Measurements from ENCODE around the gene ITGA11.

ITGA11 gene

GRCh38 chr15:68463996-68464395 is 32.0 kb upstream of the ITGA11 start:
- no peak overlapping the region for H3K4me3 Mint-ChIP-seq
- H3K27me3 Mint-ChIP-seq: peaks cover 3% of the 10 kb centered on the region
- H3K9me3 Mint-ChIP-seq: peaks cover 5% of the 10 kb centered on the region

GRCh38 chr15:68463444-68463843 is 31.5 kb upstream of the ITGA11 start:
- H3K36me3 Mint-ChIP-seq (ENCODE audit: low read depth): no peaks in the 10 kb centered on the region
- H3K4me3 Mint-ChIP-seq: no peak overlapping the region
- peaks cover 5% of the 10 kb centered on the region for H3K27me3 Mint-ChIP-seq
- H3K9me3 Mint-ChIP-seq: peaks cover 5% of the 10 kb centered on the region
- no peaks in the 10 kb centered on the region for H3K4me1 Mint-ChIP-seq (ENCODE audit: low read depth)
- no peak overlapping the region for H3K27ac Mint-ChIP-seq

More at GRCh38 chr15:68463996-68464395, 32.0 kb upstream of the ITGA11 start:
- Mint-ChIP-seq H3K27ac (no peak overlapping the region), H3K36me3 (ENCODE audit: low read depth) (no peaks in the 10 kb centered on the region), H3K4me1 (ENCODE audit: low read depth) (no peaks in the 10 kb centered on the region)

GRCh38 chr15:68460166-68460565 is 28.2 kb upstream of the ITGA11 start:
- Mint-ChIP-seq H3K9me3 (peaks cover 5% of the 10 kb centered on the region), H3K36me3 (ENCODE audit: low read depth) (no peaks in the 10 kb centered on the region), H3K27ac (no peak overlapping the region), H3K27me3 (peaks cover 20% of the 10 kb centered on the region), H3K4me3 (no peak overlapping the region), H3K4me1 (ENCODE audit: low read depth) (no peaks in the 10 kb centered on the region)

GRCh38 chr15:68450192-68450591 is 18.2 kb upstream of the ITGA11 start:
- Mint-ChIP-seq H3K27me3 (peaks cover 56% of the 10 kb centered on the region), H3K36me3 (ENCODE audit: low read depth) (no peaks in the 10 kb centered on the region)

GRCh38 chr15:68449389-68449788 is 17.4 kb upstream of the ITGA11 start:
- Mint-ChIP-seq H3K4me3 (no peak overlapping the region), H3K27me3 (peaks cover 55% of the 10 kb centered on the region), H3K36me3 (ENCODE audit: low read depth) (no peaks in the 10 kb centered on the region), H3K9me3 (no peaks in the 10 kb centered on the region), H3K4me1 (ENCODE audit: low read depth) (no peaks in the 10 kb centered on the region), H3K27ac (no peak overlapping the region)

More at GRCh38 chr15:68450192-68450591, 18.2 kb upstream of the ITGA11 start:
- Mint-ChIP-seq H3K27ac (no peak overlapping the region), H3K9me3 (no peaks in the 10 kb centered on the region), H3K4me1 (ENCODE audit: low read depth) (no peaks in the 10 kb centered on the region), H3K4me3 (no peak overlapping the region)

- peaks cover 50% of the 10 kb centered on the region for H3K27me3 Mint-ChIP-seq
- H3K27ac Mint-ChIP-seq: no peak overlapping the region
- no peak overlapping the region for H3K4me3 Mint-ChIP-seq
- H3K36me3 Mint-ChIP-seq (ENCODE audit: low read depth): no peaks in the 10 kb centered on the region
- H3K9me3 Mint-ChIP-seq: no peaks in the 10 kb centered on the region
- no peaks in the 10 kb centered on the region for H3K4me1 Mint-ChIP-seq (ENCODE audit: low read depth)
Measured at GRCh38 chr15:68447976-68448755, 16.2 kb upstream of the ITGA11 start.

- no peaks in the 10 kb centered on the region for H3K9me3 Mint-ChIP-seq
- no peaks in the 10 kb centered on the region for H3K4me1 Mint-ChIP-seq (ENCODE audit: low read depth)
- H3K36me3 Mint-ChIP-seq (ENCODE audit: low read depth): no peaks in the 10 kb centered on the region
- H3K4me3 Mint-ChIP-seq: no peak overlapping the region
- H3K27me3 Mint-ChIP-seq: peaks cover 49% of the 10 kb centered on the region
- H3K27ac Mint-ChIP-seq: no peak overlapping the region
Measured at GRCh38 chr15:68447209-68447608, 15.2 kb upstream of the ITGA11 start.

GRCh38 chr15:68445351-68445750 is 13.4 kb upstream of the ITGA11 start:
- no peaks in the 10 kb centered on the region for H3K36me3 Mint-ChIP-seq (ENCODE audit: low read depth)
- H3K27ac Mint-ChIP-seq: no peak overlapping the region
- H3K9me3 Mint-ChIP-seq: no peaks in the 10 kb centered on the region
- H3K4me3 Mint-ChIP-seq: no peak overlapping the region
- no peaks in the 10 kb centered on the region for H3K4me1 Mint-ChIP-seq (ENCODE audit: low read depth)
- peaks cover 37% of the 10 kb centered on the region for H3K27me3 Mint-ChIP-seq

GRCh38 chr15:68444336-68444735 is 12.4 kb upstream of the ITGA11 start:
- Mint-ChIP-seq H3K9me3 (no peaks in the 10 kb centered on the region), H3K27ac (no peak overlapping the region), H3K4me1 (ENCODE audit: low read depth) (no peaks in the 10 kb centered on the region), H3K27me3 (peaks cover 38% of the 10 kb centered on the region), H3K4me3 (no peak overlapping the region), H3K36me3 (ENCODE audit: low read depth) (no peaks in the 10 kb centered on the region)

GRCh38 chr15:68442903-68443302 is 10.9 kb upstream of the ITGA11 start:
- H3K27ac Mint-ChIP-seq: no peak overlapping the region
- H3K36me3 Mint-ChIP-seq (ENCODE audit: low read depth): no peaks in the 10 kb centered on the region
- no peak overlapping the region for H3K4me3 Mint-ChIP-seq
- peaks cover 42% of the 10 kb centered on the region for H3K27me3 Mint-ChIP-seq
- no peaks in the 10 kb centered on the region for H3K9me3 Mint-ChIP-seq
- H3K4me1 Mint-ChIP-seq (ENCODE audit: low read depth): no peaks in the 10 kb centered on the region

- Mint-ChIP-seq H3K4me3 (no peak overlapping the region), H3K27ac (no peak overlapping the region), H3K9me3 (no peaks in the 10 kb centered on the region), H3K36me3 (ENCODE audit: low read depth) (no peaks in the 10 kb centered on the region), H3K27me3 (peaks cover 50% of the 10 kb centered on the region), H3K4me1 (ENCODE audit: low read depth) (no peaks in the 10 kb centered on the region)
Measured at GRCh38 chr15:68442041-68442440, 10.1 kb upstream of the ITGA11 start.

GRCh38 chr15:68441045-68441743 is 9.2 kb upstream of the ITGA11 start:
- no peak overlapping the region for H3K27ac Mint-ChIP-seq

GRCh38 chr15:68440136-68440535 is 8.2 kb upstream of the ITGA11 start:
- Mint-ChIP-seq H3K27ac (no peak overlapping the region), H3K36me3 (ENCODE audit: low read depth) (no peaks in the 10 kb centered on the region), H3K9me3 (no peaks in the 10 kb centered on the region), H3K4me1 (ENCODE audit: low read depth) (no peaks in the 10 kb centered on the region), H3K4me3 (no peak overlapping the region), H3K27me3 (peaks cover 53% of the 10 kb centered on the region)

More at GRCh38 chr15:68441045-68441743, 9.2 kb upstream of the ITGA11 start:
- H3K9me3 Mint-ChIP-seq: no peaks in the 10 kb centered on the region
- H3K27me3 Mint-ChIP-seq: peaks cover 54% of the 10 kb centered on the region
- H3K4me3 Mint-ChIP-seq: no peak overlapping the region
- H3K4me1 Mint-ChIP-seq (ENCODE audit: low read depth): no peaks in the 10 kb centered on the region
- no peaks in the 10 kb centered on the region for H3K36me3 Mint-ChIP-seq (ENCODE audit: low read depth)

GRCh38 chr15:68439506-68439905 is 7.5 kb upstream of the ITGA11 start:
- Mint-ChIP-seq H3K9me3 (no peaks in the 10 kb centered on the region), H3K4me1 (ENCODE audit: low read depth) (no peaks in the 10 kb centered on the region), H3K27me3 (peaks cover 57% of the 10 kb centered on the region), H3K36me3 (ENCODE audit: low read depth) (no peaks in the 10 kb centered on the region), H3K4me3 (no peak overlapping the region), H3K27ac (no peak overlapping the region)

- H3K4me1 Mint-ChIP-seq (ENCODE audit: low read depth): peaks cover 4% of the 10 kb centered on the region
- H3K36me3 Mint-ChIP-seq (ENCODE audit: low read depth): no peaks in the 10 kb centered on the region
- peaks cover 59% of the 10 kb centered on the region for H3K27me3 Mint-ChIP-seq
- H3K9me3 Mint-ChIP-seq: no peaks in the 10 kb centered on the region
- no peak overlapping the region for H3K4me3 Mint-ChIP-seq
- H3K27ac Mint-ChIP-seq: no peak overlapping the region
Measured at GRCh38 chr15:68436680-68437079, 4.7 kb upstream of the ITGA11 start.
